ENCODE data around the gene ASXL2.
A peak's percentile ranks its signal among the peaks of the same experiment; 100 is the strongest.

Gene ASXL2

DNA sequence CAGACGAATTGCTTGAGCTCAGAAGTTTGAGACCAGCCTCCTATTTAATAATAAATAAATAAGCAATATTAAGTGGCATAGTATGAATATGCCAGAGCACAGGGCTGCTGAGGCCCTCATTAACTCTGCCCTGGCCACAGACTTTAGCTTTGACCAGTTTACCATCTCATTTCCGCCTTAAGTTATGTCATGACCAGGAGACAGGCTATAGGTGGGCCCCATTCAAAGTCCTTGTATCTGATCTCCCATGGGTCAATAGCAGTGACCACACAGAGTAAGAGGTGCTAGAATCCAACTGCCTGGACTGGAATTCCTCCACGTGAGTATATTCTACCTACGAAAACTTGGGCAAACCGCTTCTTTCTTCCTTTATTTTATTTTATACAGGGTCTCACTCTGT lies 13.4 kb upstream of the ASXL2 start:
- TF ChIP-seq POLR2A (IDR thresholded peaks at IDR 0.05; ENCODE audit: low read depth, low read length) (no peak), TAF1 (IDR thresholded peaks at IDR 0.05; ENCODE audit: low read depth, low read length) (no peak), SPI1 (IDR thresholded peaks at IDR 0.05; ENCODE audit: low read depth, low read length) (no peak), POLR2AphosphoS5 (IDR thresholded peaks at IDR 0.05; ENCODE audit: low read depth, low read length) (no peak), POU2F2 (IDR thresholded peaks at IDR 0.05; ENCODE audit: low read depth, low read length) (no peak), PAX5 (IDR thresholded peaks at IDR 0.05; ENCODE audit: insufficient read depth, low read length, severe bottlenecking) (no peak)
- DNase-seq (ENCODE audit: insufficient read length, low spot score) = no peak
- no peak for FAIRE-seq

DNA sequence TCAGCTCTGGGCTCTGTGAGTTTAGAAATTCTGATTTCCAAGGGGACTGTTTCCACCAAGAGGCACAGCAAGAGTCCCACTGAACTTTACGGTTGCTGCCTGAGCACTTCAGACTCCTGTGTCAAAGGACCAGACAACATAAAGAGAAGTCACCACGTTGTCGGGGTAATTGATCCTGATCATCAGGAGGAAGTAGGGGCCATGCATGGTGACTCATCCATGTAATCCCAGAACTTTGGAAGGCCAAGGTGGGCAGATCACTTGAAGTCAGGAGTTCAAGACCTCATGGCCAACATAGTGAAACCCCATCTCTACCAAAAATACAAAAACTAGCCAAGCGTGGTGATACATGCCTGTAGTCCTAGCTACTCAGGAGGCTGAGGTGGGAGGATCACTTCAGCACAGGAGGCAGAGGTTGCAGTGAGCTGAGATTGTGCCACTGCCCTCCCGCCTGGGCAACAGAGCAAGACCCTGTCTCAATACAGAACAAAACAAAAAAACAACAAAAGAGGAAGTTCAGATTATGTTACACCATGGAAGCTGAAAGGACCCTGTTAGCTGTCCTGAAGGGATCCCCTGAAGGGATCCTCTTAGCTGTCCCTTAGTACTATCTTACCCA lies 9.4 kb upstream of the ASXL2 start:
- TF ChIP-seq POU2F2 (IDR thresholded peaks at IDR 0.05; ENCODE audit: low read depth, low read length) = no peak
- no peak for TF ChIP-seq SPI1 (IDR thresholded peaks at IDR 0.05; ENCODE audit: low read depth, low read length)
- no peak for TF ChIP-seq POLR2A (IDR thresholded peaks at IDR 0.05; ENCODE audit: low read depth, low read length)
- no peak for TF ChIP-seq PAX5 (IDR thresholded peaks at IDR 0.05; ENCODE audit: insufficient read depth, low read length, severe bottlenecking)
- no peak for TF ChIP-seq TAF1 (IDR thresholded peaks at IDR 0.05; ENCODE audit: low read depth, low read length)
- TF ChIP-seq POLR2AphosphoS5 (IDR thresholded peaks at IDR 0.05; ENCODE audit: low read depth, low read length) = no peak
- DNase-seq (ENCODE audit: insufficient read length, low spot score) (no peak), FAIRE-seq (no peak)

DNA sequence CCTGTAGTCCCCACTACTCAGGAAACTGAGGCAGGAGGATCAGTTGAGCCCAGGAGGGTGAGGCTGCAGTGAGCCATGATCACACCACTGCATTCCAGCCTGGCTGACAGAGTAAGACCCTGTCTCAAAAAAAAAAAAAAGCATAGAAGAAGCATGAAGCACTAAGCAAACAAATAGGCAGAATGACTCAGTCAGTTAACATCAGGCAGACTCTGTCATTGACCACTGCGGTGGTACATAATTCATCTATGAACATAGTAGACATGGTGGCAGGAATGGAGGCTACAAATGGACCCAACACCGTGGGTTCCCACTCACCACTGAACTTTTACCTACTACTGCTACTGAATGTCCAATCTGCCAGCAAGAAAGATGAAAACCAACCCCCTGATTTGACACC lies 7.6 kb upstream of the ASXL2 start:
- DNase-seq (ENCODE audit: insufficient read length, low spot score) (no peak), FAIRE-seq (no peak)
- no peak for TF ChIP-seq POU2F2 (IDR thresholded peaks at IDR 0.05; ENCODE audit: low read depth, low read length)
- TF ChIP-seq TAF1 (IDR thresholded peaks at IDR 0.05; ENCODE audit: low read depth, low read length) = no peak
- no peak for TF ChIP-seq POLR2AphosphoS5 (IDR thresholded peaks at IDR 0.05; ENCODE audit: low read depth, low read length)
- TF ChIP-seq SPI1 (IDR thresholded peaks at IDR 0.05; ENCODE audit: low read depth, low read length) = no peak
- TF ChIP-seq POLR2A (IDR thresholded peaks at IDR 0.05; ENCODE audit: low read depth, low read length) = no peak
- TF ChIP-seq PAX5 (IDR thresholded peaks at IDR 0.05; ENCODE audit: insufficient read depth, low read length, severe bottlenecking) = no peak

DNA sequence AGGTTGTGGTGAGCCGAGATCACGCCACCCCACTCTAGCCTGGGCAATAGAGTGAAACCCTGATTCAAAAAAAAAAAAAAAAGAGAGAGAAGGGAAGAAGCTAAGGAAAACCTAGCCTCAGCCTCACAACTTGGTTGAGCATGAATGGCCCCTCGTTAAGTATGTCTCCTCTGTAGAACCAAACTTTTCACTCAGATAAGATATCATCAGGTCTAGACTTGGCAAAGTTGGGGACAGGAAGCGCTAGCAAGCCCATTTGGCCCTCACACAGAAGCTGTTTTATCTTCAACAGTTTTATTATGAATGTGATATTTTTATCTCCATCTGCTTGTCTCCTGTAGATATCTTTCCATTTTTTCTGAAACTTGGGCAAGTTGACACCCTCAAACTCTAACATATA lies 3.5 kb upstream of the ASXL2 start:
- TF ChIP-seq POU2F2 (IDR thresholded peaks at IDR 0.05; ENCODE audit: low read depth, low read length) (no peak), PAX5 (IDR thresholded peaks at IDR 0.05; ENCODE audit: insufficient read depth, low read length, severe bottlenecking) (no peak), POLR2AphosphoS5 (IDR thresholded peaks at IDR 0.05; ENCODE audit: low read depth, low read length) (no peak), POLR2A (IDR thresholded peaks at IDR 0.05; ENCODE audit: low read depth, low read length) (no peak), SPI1 (IDR thresholded peaks at IDR 0.05; ENCODE audit: low read depth, low read length) (no peak), TAF1 (IDR thresholded peaks at IDR 0.05; ENCODE audit: low read depth, low read length) (no peak)
- FAIRE-seq (no peak), DNase-seq (ENCODE audit: insufficient read length, low spot score) (no peak)

DNA sequence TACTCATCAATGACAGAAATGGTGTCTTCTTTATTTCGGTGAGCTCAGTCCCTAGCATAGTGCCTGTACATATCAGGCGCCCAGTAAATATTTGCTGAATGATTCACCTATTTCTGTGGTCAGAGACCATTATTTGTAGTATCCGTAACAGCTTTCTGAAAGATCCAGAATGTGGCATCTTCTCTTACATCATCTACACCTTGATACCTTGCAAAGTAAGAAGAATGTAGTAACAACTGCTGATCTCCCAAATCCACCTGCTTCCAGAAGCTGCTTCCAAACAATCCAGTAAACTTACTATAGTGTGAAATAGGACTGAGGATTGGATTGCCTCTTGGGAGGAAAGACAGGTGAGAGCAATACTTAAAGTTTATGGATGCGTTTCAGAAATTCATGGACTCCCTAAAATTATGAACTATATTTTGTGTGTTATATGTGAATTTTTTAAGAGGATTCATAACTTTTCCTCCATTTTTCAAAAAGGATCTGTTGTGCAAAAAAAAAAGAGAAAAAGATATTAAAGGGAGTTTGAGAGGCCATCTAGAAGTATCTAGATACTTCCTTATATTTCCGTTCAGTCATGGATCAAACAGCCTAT lies 945 bp upstream of the ASXL2 start:
- FAIRE-seq (peak; percentile 20), DNase-seq (ENCODE audit: insufficient read length, low spot score) (no peak)
- TF ChIP-seq SPI1 (IDR thresholded peaks at IDR 0.05; ENCODE audit: low read depth, low read length) (no peak), POU2F2 (IDR thresholded peaks at IDR 0.05; ENCODE audit: low read depth, low read length) (no peak), POLR2A (IDR thresholded peaks at IDR 0.05; ENCODE audit: low read depth, low read length) (no peak), TAF1 (IDR thresholded peaks at IDR 0.05; ENCODE audit: low read depth, low read length) (no peak), POLR2AphosphoS5 (IDR thresholded peaks at IDR 0.05; ENCODE audit: low read depth, low read length) (no peak), PAX5 (IDR thresholded peaks at IDR 0.05; ENCODE audit: insufficient read depth, low read length, severe bottlenecking) (no peak)

DNA sequence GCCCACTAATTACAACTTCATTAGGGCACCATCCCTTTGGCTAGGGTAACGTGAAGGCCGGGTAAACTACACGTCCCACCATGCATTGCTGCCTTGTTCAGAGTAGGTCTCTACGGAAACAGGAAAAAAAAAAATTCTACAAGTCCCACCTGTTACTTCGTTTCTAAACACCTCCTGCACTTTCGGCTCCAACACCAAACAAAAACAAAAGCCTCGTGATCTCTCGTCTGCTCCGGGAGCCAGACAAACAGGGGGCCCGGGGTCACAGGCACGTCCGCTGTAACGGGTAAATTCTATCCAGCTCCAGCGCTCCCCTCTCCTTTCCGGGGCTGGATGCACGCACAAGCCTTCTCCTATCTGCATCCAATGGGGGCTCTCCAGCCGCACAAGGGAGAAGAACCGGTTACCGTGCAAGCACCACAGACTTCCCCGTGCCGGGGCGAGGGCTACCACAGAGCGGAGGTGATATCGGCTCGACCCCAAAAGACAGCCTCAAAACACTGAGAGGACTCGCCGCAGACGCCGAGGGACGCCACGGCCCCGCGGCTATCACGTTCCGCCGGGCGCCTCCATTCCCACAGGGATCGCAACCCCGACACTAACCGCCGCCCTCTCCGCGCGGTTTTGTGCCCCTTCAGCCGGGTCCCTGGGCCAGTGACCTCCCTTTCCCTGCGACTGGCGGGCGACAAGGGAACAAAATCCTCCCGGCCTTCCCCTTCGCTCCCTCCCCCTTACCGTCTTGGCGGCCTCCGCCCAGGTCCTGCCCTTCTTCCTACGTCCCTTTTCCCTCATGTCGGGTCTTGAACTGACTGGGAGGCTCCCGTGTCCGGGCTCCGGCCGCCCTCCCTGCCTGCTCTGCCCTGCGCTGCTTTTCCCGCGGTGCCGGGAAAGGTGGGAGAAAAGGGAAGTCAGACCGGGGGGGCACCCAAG lies 591 bp downstream of the ASXL2 start:
- DNase-seq (ENCODE audit: insufficient read length, low spot score) (peak; percentile 37), FAIRE-seq (peak; percentile 93)
- TF ChIP-seq POLR2AphosphoS5 (IDR thresholded peaks at IDR 0.05; ENCODE audit: low read depth, low read length) = no peak; the same call in none of the 2 replicates
- no peak for TF ChIP-seq POU2F2 (IDR thresholded peaks at IDR 0.05; ENCODE audit: low read depth, low read length)
- no peak for TF ChIP-seq TAF1 (IDR thresholded peaks at IDR 0.05; ENCODE audit: low read depth, low read length)
- TF ChIP-seq POLR2A (IDR thresholded peaks at IDR 0.05; ENCODE audit: low read depth, low read length) = no peak; the same call in 1 of the 2 replicates
- TF ChIP-seq PAX5 (IDR thresholded peaks at IDR 0.05; ENCODE audit: insufficient read depth, low read length, severe bottlenecking) = no peak
- TF ChIP-seq SPI1 (IDR thresholded peaks at IDR 0.05; ENCODE audit: low read depth, low read length) = peak; percentile 35; the same call in 1 of the 2 replicates

DNA sequence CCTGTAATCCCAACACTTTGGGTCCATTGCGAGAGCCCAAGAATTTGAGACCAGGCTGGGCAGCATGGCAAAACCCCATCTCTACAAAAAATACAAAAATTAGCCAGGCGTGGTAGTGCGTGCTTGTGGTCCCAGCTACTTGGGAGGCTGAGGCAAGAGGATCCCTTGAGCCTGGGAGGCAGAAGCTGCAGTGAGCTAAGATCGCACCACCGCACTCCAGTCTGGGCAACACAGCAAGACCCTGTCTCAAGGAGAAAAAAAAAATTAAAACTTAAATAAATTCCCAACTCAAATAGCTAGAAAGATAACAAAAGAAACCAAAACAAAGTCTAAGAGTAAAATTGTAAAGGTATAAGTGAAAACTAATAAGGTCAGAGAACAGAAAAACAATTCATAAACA lies 6.2 kb downstream of the ASXL2 start:
- TF ChIP-seq POU2F2 (IDR thresholded peaks at IDR 0.05; ENCODE audit: low read depth, low read length) (no peak), TAF1 (IDR thresholded peaks at IDR 0.05; ENCODE audit: low read depth, low read length) (no peak), PAX5 (IDR thresholded peaks at IDR 0.05; ENCODE audit: insufficient read depth, low read length, severe bottlenecking) (no peak), POLR2A (IDR thresholded peaks at IDR 0.05; ENCODE audit: low read depth, low read length) (no peak), SPI1 (IDR thresholded peaks at IDR 0.05; ENCODE audit: low read depth, low read length) (no peak), POLR2AphosphoS5 (IDR thresholded peaks at IDR 0.05; ENCODE audit: low read depth, low read length) (no peak)
- FAIRE-seq = no peak
- DNase-seq (ENCODE audit: insufficient read length, low spot score) = no peak

DNA sequence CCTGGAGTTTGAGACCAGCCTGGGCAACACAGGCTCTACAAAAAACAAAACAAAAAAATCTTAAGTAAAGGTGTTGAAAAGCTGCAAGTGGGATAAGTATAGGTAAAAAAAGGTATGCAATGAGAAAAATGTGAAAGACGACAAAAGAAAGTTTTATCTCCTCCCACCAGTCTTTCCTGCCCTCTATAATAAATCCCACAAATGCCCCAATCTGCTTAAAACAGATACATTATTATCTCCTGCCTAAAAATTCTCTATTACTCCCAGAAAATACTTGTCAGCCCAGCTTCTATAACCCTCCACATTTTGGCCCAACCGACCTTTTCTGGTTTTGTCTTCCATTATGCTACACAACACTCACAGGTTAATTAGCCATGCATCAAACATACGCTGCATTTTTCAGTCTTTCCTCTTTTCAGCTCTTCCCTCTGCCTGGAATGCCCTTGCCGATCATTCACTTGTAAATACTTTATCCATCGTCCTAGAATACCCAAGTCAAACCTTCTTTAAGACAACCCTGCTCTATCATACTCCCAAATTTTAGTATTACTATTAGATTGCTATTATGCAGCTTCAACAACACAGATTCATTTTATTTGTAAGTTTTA lies 10.8 kb downstream of the ASXL2 start:
- TF ChIP-seq TAF1 (IDR thresholded peaks at IDR 0.05; ENCODE audit: low read depth, low read length) = no peak
- TF ChIP-seq PAX5 (IDR thresholded peaks at IDR 0.05; ENCODE audit: insufficient read depth, low read length, severe bottlenecking) = no peak
- TF ChIP-seq SPI1 (IDR thresholded peaks at IDR 0.05; ENCODE audit: low read depth, low read length) = no peak
- no peak for TF ChIP-seq POLR2A (IDR thresholded peaks at IDR 0.05; ENCODE audit: low read depth, low read length)
- TF ChIP-seq POLR2AphosphoS5 (IDR thresholded peaks at IDR 0.05; ENCODE audit: low read depth, low read length) = no peak
- TF ChIP-seq POU2F2 (IDR thresholded peaks at IDR 0.05; ENCODE audit: low read depth, low read length) = no peak
- DNase-seq (ENCODE audit: insufficient read length, low spot score) (no peak), FAIRE-seq (no peak)
